H7 (cell line): ENCODE data around the gene SPATA13. TPM values are rescaled to one million over a fixed set of nuclear protein-coding genes. Genes with fewer than 3 reads are reported as not detected.
A peak's percentile ranks its signal among the peaks of the same experiment; 100 is the strongest.
"Not testable (repeated sequence)": the region's sequence is repeated elsewhere in the genome, so short reads cannot be mapped to it uniquely, and the experiment has no call there.

ENCODE experiments used
- DNase-seq: peaks from one replicate; pipeline ENCODE4 v3.0.0; 2012
- H3K27me3 ChIP-seq: 2 replicates; pipeline ENCODE4 v1.6.0; 2011; ENCODE audit warnings: mild to moderate bottlenecking, low read length; ENCODE audit not compliant: control insufficient read depth, insufficient read depth
- H3K36me3 ChIP-seq: replicated peaks from 2 replicates; pipeline ENCODE4 v1.5.1; 2011; ENCODE audit warnings: low read length; ENCODE audit not compliant: control insufficient read depth, insufficient read depth
- H3K4me3 ChIP-seq: 2 replicates; pipeline ENCODE4 v1.5.1; 2011; ENCODE audit warnings: low read depth, mild to moderate bottlenecking, control low read depth, low read length, moderate library complexity; ENCODE audit not compliant: insufficient read depth
- total RNA-seq: library from RNA; depleted of rRNA; stranded (reverse); fragments of >200 nt; shearing (Covaris generic); gene quantifications from 2 replicates; pipeline ENCODE4 v1.2.3, GENCODE V29; 2014

The SPATA13 gene
- total RNA-seq, 1 experiment from 2014 or later, result 14.8 TPM

DNA sequence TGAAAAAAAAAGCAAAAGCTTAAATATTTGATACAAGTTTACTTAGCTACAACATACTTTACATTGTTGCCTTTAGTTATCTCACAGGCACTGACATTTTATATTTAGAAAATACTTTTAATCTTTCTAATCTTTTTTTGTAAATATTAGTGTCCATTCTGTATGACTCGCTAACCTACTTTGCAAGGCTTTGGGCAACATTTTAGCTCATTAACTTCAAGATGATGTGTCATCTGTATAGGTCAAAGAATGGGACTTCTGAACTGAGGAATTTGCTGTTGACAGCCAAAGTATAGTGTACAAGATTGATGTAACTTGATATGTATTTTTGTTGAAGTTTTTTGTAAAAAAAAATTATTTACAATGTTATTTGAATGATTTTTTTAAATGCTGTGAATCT is 146.1 kb downstream of the SPATA13 start:
- Histone ChIP-seq H3K4me3 (no peak overlapping the region), H3K27me3 (no peaks in the 10 kb centered on the region), H3K36me3 (peaks cover 8% of the 10 kb centered on the region)
- no peak for DNase-seq

DNA sequence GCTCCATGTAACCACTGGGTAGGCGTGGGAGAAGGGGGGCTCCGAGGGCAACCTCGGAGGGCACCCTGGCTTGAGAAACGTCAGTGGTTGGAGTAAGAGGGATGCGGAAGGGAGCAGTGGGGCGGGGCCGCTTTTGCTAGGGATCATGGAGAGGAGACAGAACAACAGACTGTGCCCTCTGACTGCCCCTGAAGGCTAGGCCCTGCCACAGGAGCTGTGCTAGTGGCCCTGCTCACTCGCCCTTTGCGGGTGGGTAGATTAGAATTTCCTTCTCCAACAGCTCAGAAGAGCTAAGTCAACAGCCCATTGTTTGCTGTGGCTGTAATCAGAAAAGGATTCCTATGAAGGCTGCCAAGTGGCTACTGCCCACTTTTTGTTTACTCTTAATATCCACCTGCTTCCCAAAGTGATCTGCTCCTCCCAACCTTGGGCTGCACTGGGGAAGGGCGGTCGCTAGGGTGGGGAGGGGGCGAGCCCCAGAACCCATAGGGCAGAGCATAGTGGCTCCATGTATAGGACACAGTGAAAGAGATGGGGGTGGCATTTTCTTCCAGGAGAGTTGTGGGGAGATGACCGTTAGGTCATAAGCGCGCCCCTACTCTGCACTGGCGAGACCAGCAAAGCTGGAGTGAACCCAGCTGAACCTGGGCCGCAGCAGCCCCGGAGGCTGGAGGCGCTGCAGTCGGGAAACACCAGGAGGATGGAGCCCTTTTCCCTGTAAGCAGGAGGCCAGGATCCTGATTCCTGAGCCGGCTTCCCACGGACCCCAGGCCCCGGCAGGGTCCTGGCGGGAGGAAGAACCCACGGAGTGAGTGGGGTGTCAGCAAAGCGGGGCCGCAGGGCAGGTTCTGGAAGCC is 146.9 kb downstream of the SPATA13 start:
- peak; percentile 50 for DNase-seq
- peaks cover 8% of the 10 kb centered on the region for H3K36me3 ChIP-seq
- no peak overlapping the region for H3K4me3 ChIP-seq
- H3K27me3 ChIP-seq, result no peaks in the 10 kb centered on the region

DNA sequence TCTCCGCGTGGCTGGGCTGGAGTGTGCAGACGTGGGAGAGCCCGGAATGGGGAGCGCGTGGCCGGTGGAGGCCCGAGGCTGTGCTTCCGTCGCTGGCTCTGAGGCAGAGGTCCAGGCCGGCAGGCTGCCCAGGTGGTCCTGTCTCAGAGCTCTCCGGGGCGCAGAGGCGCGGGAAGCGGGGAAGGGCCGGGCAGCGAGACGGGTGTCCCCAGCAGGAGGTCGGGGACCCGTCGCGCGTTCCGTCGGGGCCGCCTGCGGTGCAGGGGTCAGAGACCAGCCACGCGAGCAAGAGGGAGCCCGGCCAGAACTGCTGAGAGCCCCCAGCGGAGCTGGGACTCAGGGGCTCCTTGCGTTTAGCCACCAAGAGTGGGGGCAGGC is 147.5 kb downstream of the SPATA13 start:
- Histone ChIP-seq H3K4me3 (no peak overlapping the region), H3K27me3 (no peaks in the 10 kb centered on the region), H3K36me3 (peaks cover 4% of the 10 kb centered on the region)
- DNase-seq, result peak; percentile 56

DNA sequence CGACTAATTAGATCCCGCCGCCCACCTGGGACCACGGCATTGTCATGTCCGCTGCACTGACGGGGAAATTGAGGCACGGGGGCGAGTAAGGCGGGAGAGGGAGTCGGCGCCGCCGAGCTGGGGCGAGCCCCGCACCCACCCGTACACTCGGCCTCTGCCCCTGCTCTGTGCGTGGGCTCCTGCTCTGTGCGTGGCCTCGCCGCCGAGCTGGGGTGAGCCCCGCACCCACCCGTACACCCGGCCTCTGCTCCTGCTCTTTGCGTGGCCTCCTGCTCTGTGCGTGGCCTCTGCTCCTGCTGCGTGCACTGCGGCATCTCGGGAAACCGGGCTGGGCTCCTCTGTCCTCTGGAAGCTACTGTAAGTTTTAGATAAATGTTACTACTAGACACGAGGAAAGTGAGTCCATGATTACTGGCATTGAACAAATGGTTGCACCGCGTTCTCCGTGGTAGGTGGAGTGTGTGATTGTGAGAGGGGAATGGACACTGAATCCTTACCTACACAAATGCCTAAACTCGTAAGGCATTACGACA is 148.0 kb downstream of the SPATA13 start:
- DNase-seq, result peak; percentile 55
- peaks cover 1% of the 10 kb centered on the region for H3K36me3 ChIP-seq
- no peaks in the 10 kb centered on the region for H3K27me3 ChIP-seq
- no peak overlapping the region for H3K4me3 ChIP-seq

DNA sequence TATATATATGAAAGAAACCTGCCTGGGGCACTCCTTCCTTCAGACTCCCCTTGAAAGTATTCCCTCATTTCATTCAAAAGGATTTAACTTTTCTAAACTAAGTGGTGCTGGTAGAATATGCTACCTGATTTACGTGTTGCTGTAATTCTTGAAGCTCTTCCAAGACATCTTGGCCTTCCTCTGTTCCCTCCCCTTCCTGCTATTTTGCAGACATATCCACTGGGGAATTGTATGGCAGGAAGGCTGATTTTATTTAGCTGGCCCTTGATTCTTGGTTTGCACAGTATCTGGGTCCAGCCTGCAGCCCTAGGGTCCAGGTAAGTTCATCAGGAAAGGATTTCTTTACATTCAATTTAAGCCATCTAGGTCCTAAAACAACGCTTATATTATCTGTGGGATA is 148.8 kb downstream of the SPATA13 start, which contains the start of gene C1QTNF9:
C1QTNF9 (plus strand) TSS at position 281 of the 400 bp plus-strand sequence. CDS start 6,424 bp downstream, outside the sequence.
- H3K4me3 ChIP-seq, H3K36me3 ChIP-seq, H3K27me3 ChIP-seq: not testable (repeated sequence)
- DNase-seq, result peak; percentile 8

DNA sequence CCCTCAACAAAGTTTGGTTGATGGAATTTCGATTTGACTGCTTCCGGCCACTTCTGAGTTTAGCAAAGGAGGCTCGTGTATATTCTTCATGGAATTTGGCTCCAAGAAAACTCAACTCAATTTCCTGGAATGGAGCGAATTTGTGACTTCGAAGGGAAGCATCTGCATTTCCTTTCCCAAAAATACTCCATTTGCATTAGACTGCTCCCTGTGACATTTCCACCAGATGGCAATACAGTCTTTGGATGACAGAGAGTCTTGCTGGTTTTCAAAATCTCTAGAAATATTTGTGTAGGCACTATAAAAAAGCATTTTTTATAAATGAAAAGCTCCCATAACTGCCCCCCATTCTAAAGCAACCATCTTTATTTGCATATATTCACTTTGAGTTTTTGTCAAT is 152.9 kb downstream of the SPATA13 start:
- Histone ChIP-seq H3K27me3 (no peaks in the 10 kb centered on the region), H3K4me3 (no peak overlapping the region), H3K36me3 (no peaks in the 10 kb centered on the region)
- no peak for DNase-seq

DNA sequence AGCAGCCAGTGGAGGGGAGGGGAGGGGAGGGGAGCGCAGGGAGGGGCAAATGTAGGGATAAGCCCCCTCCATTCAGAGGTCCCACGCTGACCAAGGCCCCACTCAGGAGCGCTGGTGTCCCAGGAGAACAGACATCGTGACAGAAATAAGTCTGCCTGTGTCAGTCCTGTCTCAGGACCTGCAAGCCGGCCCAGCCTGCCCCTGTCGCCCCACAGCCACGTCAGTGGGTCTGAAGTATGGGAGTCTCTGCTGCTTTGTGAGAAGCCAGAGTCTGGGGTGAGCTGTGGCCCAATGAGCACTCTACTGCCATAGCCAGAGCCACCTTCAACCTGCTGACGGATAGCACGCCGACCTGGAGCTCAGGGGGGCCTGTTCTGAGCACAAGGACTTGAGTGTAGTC is 157.3 kb downstream of the SPATA13 start:
- not testable (repeated sequence) for H3K27me3 ChIP-seq, DNase-seq, H3K36me3 ChIP-seq, H3K4me3 ChIP-seq

DNA sequence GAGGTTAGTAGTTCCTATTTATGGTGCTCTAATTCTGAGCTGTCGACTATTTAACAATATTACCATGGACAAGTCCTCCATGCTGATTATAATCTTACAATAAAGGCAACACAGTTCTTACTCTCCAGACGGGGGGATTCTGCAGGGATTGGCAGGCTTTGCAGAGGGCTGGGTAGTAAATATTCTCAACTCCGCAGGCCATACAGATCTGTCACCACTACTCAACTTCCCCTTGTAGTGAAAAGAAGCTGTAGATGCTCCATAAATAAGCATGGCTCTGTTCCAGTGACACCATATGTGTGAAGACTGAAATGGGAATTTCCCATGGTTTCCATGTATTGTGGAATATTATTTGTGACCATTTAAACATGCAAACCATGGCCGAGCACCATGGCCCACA is 158.4 kb downstream of the SPATA13 start:
- not testable (repeated sequence) for H3K27me3 ChIP-seq, DNase-seq, H3K36me3 ChIP-seq, H3K4me3 ChIP-seq

DNA sequence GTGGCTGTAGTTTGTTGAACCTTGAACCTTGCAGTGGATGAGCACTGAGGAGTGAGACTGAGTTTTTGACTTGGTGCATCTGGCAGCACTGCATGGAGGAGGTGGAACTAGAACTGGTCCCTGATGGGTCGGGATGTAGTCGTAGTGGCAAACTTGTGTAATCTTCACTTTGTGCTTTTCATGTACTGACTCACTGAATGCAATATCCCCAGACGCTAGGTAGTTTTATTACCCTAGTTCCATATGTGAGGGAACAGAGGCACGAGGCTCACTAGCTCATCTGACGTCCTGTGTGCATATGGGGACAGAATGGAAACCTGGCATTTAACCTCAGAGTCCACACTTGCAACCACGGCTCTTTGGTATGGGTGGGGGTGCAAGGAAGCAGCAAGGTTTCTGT is 159.1 kb downstream of the SPATA13 start:
- not testable (repeated sequence) for H3K4me3 ChIP-seq, H3K27me3 ChIP-seq, H3K36me3 ChIP-seq, DNase-seq

DNA sequence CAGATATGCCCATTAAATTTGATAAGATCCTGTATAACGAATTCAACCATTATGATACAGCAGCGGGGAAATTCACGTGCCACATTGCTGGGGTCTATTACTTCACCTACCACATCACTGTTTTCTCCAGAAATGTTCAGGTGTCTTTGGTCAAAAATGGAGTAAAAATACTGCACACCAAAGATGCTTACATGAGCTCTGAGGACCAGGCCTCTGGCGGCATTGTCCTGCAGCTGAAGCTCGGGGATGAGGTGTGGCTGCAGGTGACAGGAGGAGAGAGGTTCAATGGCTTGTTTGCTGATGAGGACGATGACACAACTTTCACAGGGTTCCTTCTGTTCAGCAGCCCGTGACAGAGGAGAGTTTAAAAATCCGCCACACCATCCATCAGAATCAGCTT is 160.9 kb downstream of the SPATA13 start:
- not testable (repeated sequence) for H3K4me3 ChIP-seq, DNase-seq, H3K27me3 ChIP-seq, H3K36me3 ChIP-seq

DNA sequence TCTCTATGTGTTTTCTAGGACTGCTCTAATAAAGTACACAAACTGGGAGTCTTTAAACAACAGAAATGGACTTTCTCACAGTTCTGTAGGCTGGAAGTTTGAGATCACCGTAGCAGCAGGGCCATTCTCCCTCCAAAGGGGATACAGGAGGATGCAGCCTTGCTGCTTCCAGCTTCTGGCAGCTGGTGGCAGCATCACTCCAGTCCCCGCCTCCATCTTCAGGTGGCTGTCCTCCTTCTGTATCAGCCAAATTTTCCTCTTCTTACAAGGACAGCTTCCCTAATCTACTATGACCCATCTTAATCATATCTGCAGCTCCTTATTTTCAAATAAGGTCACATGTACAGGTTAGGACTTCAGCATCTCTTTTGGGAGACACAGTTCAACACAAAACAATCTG is 161.9 kb downstream of the SPATA13 start:
- H3K4me3 ChIP-seq, H3K27me3 ChIP-seq, H3K36me3 ChIP-seq: not testable (repeated sequence)
- DNase-seq, result peak; percentile 18

DNA sequence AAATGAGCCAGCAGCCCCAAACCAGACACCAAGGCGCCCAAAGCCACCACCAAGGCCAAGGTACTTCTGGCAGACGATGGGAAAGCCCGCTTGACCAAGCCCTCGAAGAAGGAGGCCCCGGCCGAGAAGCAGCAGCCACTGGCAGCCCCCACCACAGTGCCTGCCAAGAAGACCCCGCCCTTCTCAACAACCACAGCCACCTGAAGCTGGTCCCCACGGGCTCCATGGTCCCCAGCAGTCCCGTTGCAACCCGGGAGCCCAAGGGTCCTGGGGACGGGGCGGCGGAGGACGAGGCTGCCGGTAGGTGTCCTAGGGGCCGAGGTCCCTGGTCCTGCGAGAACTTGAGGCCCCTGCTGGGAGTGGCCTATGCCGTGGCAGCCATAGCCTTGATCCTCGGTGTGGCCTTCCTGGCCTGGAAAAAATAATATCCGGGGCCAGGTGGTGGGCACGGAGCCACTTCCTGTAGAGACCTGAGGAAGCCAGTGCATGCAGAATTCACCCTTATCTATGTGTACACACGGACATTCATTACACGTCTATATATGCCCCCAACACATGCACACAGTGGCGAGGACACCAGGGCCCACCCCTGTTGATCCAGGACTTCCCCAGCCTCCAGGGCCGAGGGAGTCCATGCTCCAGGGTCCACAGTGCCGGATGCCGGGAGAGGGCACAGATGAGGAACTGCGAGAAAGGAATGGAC is 162.7 kb downstream of the SPATA13 start:
- Histone ChIP-seq H3K27me3 (peaks cover 1% of the 10 kb centered on the region; the same call in 1 of the 2 replicates), H3K36me3 (no peaks in the 10 kb centered on the region), H3K4me3 (no peak overlapping the region)
- DNase-seq, result no peak

DNA sequence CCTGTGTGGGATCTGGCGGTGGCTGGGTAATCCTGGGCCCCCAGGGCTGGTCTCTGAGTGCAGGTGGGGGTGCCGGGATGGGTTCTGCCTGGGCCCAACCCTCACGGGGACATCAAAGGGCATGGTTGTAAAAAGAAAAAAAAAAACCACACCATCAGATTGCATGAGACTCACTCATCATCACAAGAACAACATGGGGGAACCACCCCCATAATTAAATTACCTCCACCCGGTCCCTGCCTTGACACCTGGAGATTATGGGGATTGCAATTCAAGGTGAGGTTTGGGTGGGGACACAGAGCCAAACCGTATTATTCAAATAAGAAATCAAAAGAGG is 163.2 kb downstream of the SPATA13 start:
- Histone ChIP-seq H3K27me3 (peaks cover 2% of the 10 kb centered on the region; the same call in 1 of the 2 replicates), H3K4me3 (no peak overlapping the region), H3K36me3 (no peaks in the 10 kb centered on the region)
- DNase-seq, result no peak

DNA sequence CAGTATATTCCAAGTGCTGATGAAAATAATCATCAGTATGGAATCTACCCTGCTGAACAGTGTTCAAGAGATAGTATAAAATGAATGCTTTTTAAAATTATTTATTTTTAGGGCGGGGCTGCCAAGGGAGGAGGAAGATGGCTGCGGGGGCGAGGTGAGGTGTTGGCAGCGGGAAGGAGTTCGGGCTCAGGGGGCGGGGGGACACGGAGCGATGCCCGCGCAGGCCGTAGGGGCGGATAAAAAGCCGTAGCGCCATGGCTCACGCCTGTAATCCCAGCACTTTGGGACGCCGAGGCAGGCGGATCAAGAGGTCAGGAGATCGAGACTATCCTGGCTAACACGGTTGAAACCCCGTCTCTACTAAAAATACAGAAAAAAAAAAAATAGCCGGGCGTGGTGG is 167.1 kb downstream of the SPATA13 start:
- not testable (repeated sequence) for H3K36me3 ChIP-seq, DNase-seq, H3K4me3 ChIP-seq, H3K27me3 ChIP-seq

DNA sequence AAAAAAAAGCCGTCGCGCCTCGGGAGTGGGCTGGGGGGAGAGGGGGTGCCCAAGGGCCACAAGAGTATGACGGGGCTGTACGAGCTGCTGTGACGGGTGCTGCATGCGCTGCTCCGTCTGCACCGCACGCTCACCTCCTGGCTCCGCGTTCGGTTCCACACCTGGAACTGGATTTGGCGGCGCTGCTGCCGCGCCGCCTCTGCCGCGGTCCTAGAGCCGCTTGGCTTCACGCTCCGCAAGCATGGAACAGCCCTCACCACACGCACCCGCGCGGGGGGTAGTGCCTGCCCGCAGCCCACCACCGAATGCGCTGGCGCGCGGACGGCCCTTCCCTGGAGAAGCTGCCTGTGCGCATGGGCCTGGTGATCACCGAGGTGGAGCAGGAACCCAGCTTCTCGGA is 167.6 kb downstream of the SPATA13 start:
- no peak overlapping the region; the same call in 1 of the 2 replicates for H3K4me3 ChIP-seq
- H3K36me3 ChIP-seq, result no peaks in the 10 kb centered on the region
- DNase-seq, result no peak
- H3K27me3 ChIP-seq, result peaks cover 2% of the 10 kb centered on the region; the same call in 1 of the 2 replicates
